AG20443 (cell line): ENCODE results near the gene ICE2.
"Not testable (repeated sequence)": the region's sequence is repeated elsewhere in the genome, so short reads cannot be mapped to it uniquely, and the experiment has no call there.

Experiments used
- DNase-seq: peaks from one replicate; pipeline ENCODE4 v3.0.0; 2012; ENCODE audit warnings: low spot score, mixed read lengths

The ICE2 gene

GRCh38 chr15:60442763-60443162, 36.2 kb downstream of the ICE2 start:
- DNase-seq = peak; percentile 20

GRCh38 chr15:60442031-60442650, 36.8 kb downstream of the ICE2 start:
- DNase-seq = no peak

- DNase-seq = no peak
These were observed 37.6 kb downstream of the ICE2 start for GRCh38 chr15:60441331-60441730.

GRCh38 chr15:60438646-60439045, 40.3 kb downstream of the ICE2 start:
- DNase-seq = no peak

GRCh38 chr15:60428935-60429334, 50.0 kb downstream of the ICE2 start:
- no peak for DNase-seq

GRCh38 chr15:60426870-60427508, 52.0 kb downstream of the ICE2 start:
- DNase-seq = peak; percentile 62

GRCh38 chr15:60425461-60425860, 53.5 kb downstream of the ICE2 start:
- no peak for DNase-seq

GRCh38 chr15:60424006-60424405, 54.9 kb downstream of the ICE2 start:
- no peak for DNase-seq

GRCh38 chr15:60423537-60423936, 55.4 kb downstream of the ICE2 start:
- DNase-seq = peak; percentile 60

- DNase-seq = peak; percentile 43
These were observed 57.4 kb downstream of the ICE2 start for GRCh38 chr15:60421544-60421943.

GRCh38 chr15:60420203-60420716, 58.7 kb downstream of the ICE2 start:
- DNase-seq = no peak

- DNase-seq = peak; percentile 39
These were observed 59.2 kb downstream of the ICE2 start for GRCh38 chr15:60419753-60420152.

- no peak for DNase-seq
These were observed 60.8 kb downstream of the ICE2 start for GRCh38 chr15:60418096-60418495.

- DNase-seq = no peak
These were observed 61.8 kb downstream of the ICE2 start for GRCh38 chr15:60417112-60417511.

- DNase-seq = no peak
These were observed 62.5 kb downstream of the ICE2 start for GRCh38 chr15:60416484-60416883.

GRCh38 chr15:60414016-60414682, 64.8 kb downstream of the ICE2 start:
- peak; percentile 45 for DNase-seq

GRCh38 chr15:60413231-60413824, 65.6 kb downstream of the ICE2 start:
- DNase-seq = peak; percentile 32

- not testable (repeated sequence) for DNase-seq
These were observed 66.1 kb downstream of the ICE2 start for GRCh38 chr15:60412807-60413206.

- DNase-seq = no peak
These were observed 67.0 kb downstream of the ICE2 start for GRCh38 chr15:60411774-60412425.

GRCh38 chr15:60410350-60410749, 68.6 kb downstream of the ICE2 start:
- DNase-seq = not testable (repeated sequence)

- DNase-seq = no peak
These were observed 70.4 kb downstream of the ICE2 start for GRCh38 chr15:60408463-60408981.

- DNase-seq = peak; percentile 83
These were observed 71.5 kb downstream of the ICE2 start for GRCh38 chr15:60407415-60407805.
